Activated CD4-positive, alpha-beta T cell treated with anti-CD3 and anti-CD28 coated beads, Interleukin-2, amount 10 ng/mL, durations not matched to agents 7 days and 5 days (primary cell): Measurements from ENCODE around the gene TTC39A. TPM values are rescaled to one million over a fixed set of nuclear protein-coding genes. Genes with fewer than 3 reads are reported as not detected.

Experiments used
- CTCF ChIA-PET: fragments of 350-600 bp; sonication (Branson Sonifier 250); formaldehyde crosslinking; loops from one replicate; lab custom pipeline; 2021; ENCODE audit warnings: antibody characterized with exemption; lab: Charles Lee
- POLR2A ChIA-PET: fragments of 350-600 bp; sonication (Branson Sonifier 250); formaldehyde crosslinking; loops from one replicate; lab custom pipeline; 2021; ENCODE audit warnings: antibody characterized with exemption; lab: Charles Lee
- DNase-seq: peaks from one replicate; pipeline ENCODE4 v3.0.0-alpha.2; 2020
- H3K27ac Mint-ChIP-seq: one replicate; pipeline ENCODE4 v1.8.0; 2021; ENCODE audit warnings: mild to moderate bottlenecking, moderate library complexity, mixed read lengths
- H3K27me3 Mint-ChIP-seq: one replicate; pipeline ENCODE4 v1.8.0; 2021; ENCODE audit warnings: mixed read lengths
- H3K36me3 Mint-ChIP-seq: one replicate; pipeline ENCODE4 v1.8.0; 2021; ENCODE audit warnings: low read depth, mixed read lengths
- H3K4me1 Mint-ChIP-seq: one replicate; pipeline ENCODE4 v1.8.0; 2021; ENCODE audit warnings: mixed read lengths
- H3K4me3 Mint-ChIP-seq: one replicate; pipeline ENCODE4 v1.8.0; 2021; ENCODE audit warnings: mild to moderate bottlenecking, moderate library complexity, mixed read lengths
- H3K9me3 Mint-ChIP-seq: one replicate; pipeline ENCODE4 v1.8.0; 2021; ENCODE audit warnings: mixed read lengths
- total RNA-seq, 2 experiments: library from RNA; stranded (reverse); gene quantifications; one replicate each; pipeline ENCODE4 v1.2.3, GENCODE V29; 2021

TTC39A gene
- total RNA-seq, 2 experiments from 2014 or later, result not detected

DNA sequence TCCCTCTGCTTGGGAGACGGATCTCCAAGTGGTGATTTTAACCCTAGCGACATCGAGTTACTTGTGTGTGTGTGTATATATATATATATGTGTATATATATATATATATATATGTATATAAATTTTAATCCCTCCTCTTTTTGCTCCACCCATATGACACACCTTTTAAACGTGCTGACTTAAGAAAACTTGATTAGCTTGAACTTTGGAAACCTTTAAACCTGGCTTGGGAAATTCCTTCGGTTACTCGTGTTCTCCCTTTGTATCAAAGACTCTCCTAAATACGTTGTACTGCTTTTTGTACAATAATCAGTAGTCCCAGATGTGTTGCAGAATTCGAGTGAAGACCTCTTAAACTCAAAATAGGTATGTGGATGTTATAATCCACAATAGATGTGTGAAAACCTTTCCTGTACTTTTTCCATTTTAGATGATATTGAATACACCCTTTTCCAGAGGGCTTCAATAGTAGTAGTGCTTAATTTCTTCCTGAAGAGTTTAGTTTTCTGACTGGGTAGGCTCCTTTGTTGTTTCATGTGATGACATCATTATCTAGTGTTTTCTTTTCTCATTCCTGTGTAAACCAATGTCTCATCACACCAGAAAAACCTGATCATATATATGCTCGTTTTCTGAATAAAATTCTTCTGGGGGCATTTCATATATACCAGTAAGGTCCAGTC, 92.9 kb downstream of the TTC39A start:
- H3K4me1 Mint-ChIP-seq, result peaks cover 41% of the 10 kb centered on the region
- H3K9me3 Mint-ChIP-seq, result no peaks in the 10 kb centered on the region
- H3K27me3 Mint-ChIP-seq, result no peaks in the 10 kb centered on the region
- DNase-seq, result no peak
- ChIA-PET POLR2A (interaction anchor here (0.6 to 0.7 kb wide), 2 partner anchors 11 to 29 kb away, joined by 3 to 4 read pairs; no protein-coding TSS in a partner anchor), CTCF (interaction anchor here (0.6 to 1.7 kb wide), 3 partner anchors 11 to 401 kb away, joined by 3 to 5 read pairs (median 5); no protein-coding TSS in a partner anchor)
- no peak overlapping the region for H3K27ac Mint-ChIP-seq
- no peak overlapping the region for H3K4me3 Mint-ChIP-seq
- H3K36me3 Mint-ChIP-seq, result peaks cover 1% of the 10 kb centered on the region

Other genes starting within 250 kb of the TTC39A start
- gene C1orf185, start 228.3 kb downstream of the TTC39A start, total RNA-seq, result not detected
- 10 to 100 TPM; 23.4 to 25.9 TPM for gene RNF11, start 94.3 kb downstream of the TTC39A start, total RNA-seq
- gene EPS15, start 188.7 kb upstream of the TTC39A start, total RNA-seq, result 10 to 100 TPM; 53.9 to 58.8 TPM